Stomach (tissue), 9 donors: ENCODE measurements around the gene ROGDI. TPM values are rescaled to one million over a fixed set of nuclear protein-coding genes. Genes with fewer than 3 reads are reported as not detected.
A peak's percentile ranks its signal among the peaks of the same experiment; 100 is the strongest.

ENCODE experiments used
- DNase-seq, 2 donors: peaks; one replicate each; pipeline versions ENCODE4 v3.0.0 to v3.0.0-alpha.2; 2013 to 2019
- H3K27ac ChIP-seq, 5 donors: fragments of 200-600 bp in 4 of 5; sonication (generic) in 4 of 5; one replicate each; pipeline ENCODE4 v1.5.1; 2013 to 2019; ENCODE audit warnings: mild to moderate bottlenecking in 1 of 5, moderate library complexity in 1 of 5
- H3K27me3 ChIP-seq, 3 donors: fragments of 200-600 bp; sonication (generic); one replicate each; pipeline ENCODE4 v1.5.1; 2017 to 2019; ENCODE audit warnings: mixed run types in 1 of 3
- H3K36me3 ChIP-seq, 4 donors: fragments of 200-600 bp; sonication (generic); 1 replicate in 3 of 4; 2 replicates in 1 of 4; pipeline ENCODE4 v1.5.1; 2016 to 2019
- H3K4me1 ChIP-seq, 4 donors: fragments of 200-600 bp; sonication (generic); one replicate each; pipeline ENCODE4 v1.5.1; 2016 to 2019
- H3K4me3 ChIP-seq, 4 donors: fragments of 200-600 bp; sonication (generic) in 3 of 4; one replicate each; pipeline ENCODE4 v1.5.1; 2016 to 2019; ENCODE audit warnings: mild to moderate bottlenecking in 1 of 4
- H3K9me3 ChIP-seq, 4 donors: fragments of 200-600 bp; sonication (generic); one replicate each; pipeline ENCODE4 v1.5.1; 2016 to 2019
- EP300 ChIP-seq: sonication (generic); formaldehyde crosslinking; IDR thresholded peaks from one replicate; pipeline ENCODE4 v1.6.1; 2017; ENCODE audit warnings: antibody characterized with exemption
- POLR2A ChIP-seq, 4 donors: fragments of 450-650 bp; IDR thresholded peaks; one replicate each; pipeline ENCODE4 v1.6.1; 2016; ENCODE audit warnings: antibody characterized with exemption in 4 of 4, control low read depth in 2 of 4, mild to moderate bottlenecking in 1 of 4, moderate library complexity in 1 of 4
- POLR2AphosphoS5 ChIP-seq, 3 donors: sonication (generic); formaldehyde crosslinking; IDR thresholded peaks; one replicate each; pipeline ENCODE4 v1.6.1; 2016; ENCODE audit warnings: antibody characterized with exemption in 3 of 3
- WGBS, 5 donors: extraction: QIAGEN DNeasy Blood & Tissue Kit in 3 of 5; methylation state at CpG; one replicate each; pipeline versions ENCODE4 v1.1.5 to v1.1.7; 2013 to 2018; 5-methylcytosine and 5-hydroxymethylcytosine counted together
- intact Hi-C: fragments of 100-400 bp; cut with DNase I; formaldehyde crosslinking; loops from one replicate; pipeline ENCODE4 v1.15.1; 2023; ENCODE audit warnings: low total_unique reads
- polyA plus RNA-seq, 3 donors: library from polyadenylated mRNA; stranded (reverse); fragments of 200-250 nt; gene quantifications; one replicate each; pipeline ENCODE4 v1.2.3, GENCODE V29; 2013
- total RNA-seq, 5 donors: library from RNA; depleted of rRNA; stranded (reverse); fragments of >200 nt; gene quantifications; one replicate each; pipeline versions ENCODE4 v1.1.0 to v1.2.3, GENCODE V29; 2014 to 2016
- TF ChIP-seq, protein P1 (sequence below), 7 experiments: fragments of 450-650 bp in 4 of 7; fragments of 200-600 bp in 3 of 7; sonication (generic) in 3 of 7; IDR thresholded peaks; one replicate each; pipeline ENCODE4 v1.5.1; 2016 to 2019; ENCODE audit warnings: antibody characterized with exemption in 7 of 7, control low read depth in 2 of 7, mild to moderate bottlenecking in 1 of 7
- donor health status: healthy with polysubstance abuse.
- donor health status: Bipolar disorder and iron deficiency.
- donor health status: healthy.

The ROGDI gene
- total and polyA plus RNA-seq, 8 donors: 6.1 to 350 (median 45.8) TPM

GRCh38 chr16:4846503-4846900, 44.1 kb upstream of the ROGDI start:
- peak overlapping the region; percentile 77 to 96 (median 94) for H3K4me3 ChIP-seq
- peaks cover 29 to 42% (median 40%) of the 10 kb centered on the region in 4 donors for H3K36me3 ChIP-seq
- WGBS, 5 donors: 0 to 1% (median 0%) methylated on average over 14 to 27 of the region's 27 CpGs
- H3K27ac ChIP-seq: peak overlapping the region; percentile 97 to 99 (median 98)
- intact Hi-C loops: no loop called here
- peaks cover 31 to 61% (median 45%) of the 10 kb centered on the region in 4 donors for H3K4me1 ChIP-seq
- DNase-seq: peak; percentile 66 to 85
- no peaks in the 10 kb centered on the region for H3K27me3 ChIP-seq
- no peaks in the 10 kb centered on the region for H3K9me3 ChIP-seq
- TF ChIP-seq EP300 (no peak), POLR2AphosphoS5 (IDR thresholded peaks at IDR 0.05) (peak in 2 of 3 donors; percentile 43 to 54), POLR2A (IDR thresholded peaks at IDR 0.05) (peak in 1 of 4 donors; percentile 39)
- TF ChIP-seq, protein P1, sequence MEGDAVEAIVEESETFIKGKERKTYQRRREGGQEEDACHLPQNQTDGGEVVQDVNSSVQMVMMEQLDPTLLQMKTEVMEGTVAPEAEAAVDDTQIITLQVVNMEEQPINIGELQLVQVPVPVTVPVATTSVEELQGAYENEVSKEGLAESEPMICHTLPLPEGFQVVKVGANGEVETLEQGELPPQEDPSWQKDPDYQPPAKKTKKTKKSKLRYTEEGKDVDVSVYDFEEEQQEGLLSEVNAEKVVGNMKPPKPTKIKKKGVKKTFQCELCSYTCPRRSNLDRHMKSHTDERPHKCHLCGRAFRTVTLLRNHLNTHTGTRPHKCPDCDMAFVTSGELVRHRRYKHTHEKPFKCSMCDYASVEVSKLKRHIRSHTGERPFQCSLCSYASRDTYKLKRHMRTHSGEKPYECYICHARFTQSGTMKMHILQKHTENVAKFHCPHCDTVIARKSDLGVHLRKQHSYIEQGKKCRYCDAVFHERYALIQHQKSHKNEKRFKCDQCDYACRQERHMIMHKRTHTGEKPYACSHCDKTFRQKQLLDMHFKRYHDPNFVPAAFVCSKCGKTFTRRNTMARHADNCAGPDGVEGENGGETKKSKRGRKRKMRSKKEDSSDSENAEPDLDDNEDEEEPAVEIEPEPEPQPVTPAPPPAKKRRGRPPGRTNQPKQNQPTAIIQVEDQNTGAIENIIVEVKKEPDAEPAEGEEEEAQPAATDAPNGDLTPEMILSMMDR (IDR thresholded peaks at IDR 0.05): no peak

- Histone ChIP-seq H3K4me3 (no peak overlapping the region), H3K36me3 (peaks cover 70 to 97% (median 94%) of the 10 kb centered on the region in 4 donors), H3K9me3 (no peaks in the 10 kb centered on the region), H3K27ac (no peak overlapping the region), H3K27me3 (no peaks in the 10 kb centered on the region), H3K4me1 (peaks cover 9 to 21% (median 11%) of the 10 kb centered on the region in 4 donors)
- intact Hi-C loops: no loop called here
- TF ChIP-seq, protein P1 (IDR thresholded peaks at IDR 0.05): no peak
- no peak for TF ChIP-seq POLR2AphosphoS5 (IDR thresholded peaks at IDR 0.05)
- no peak for TF ChIP-seq POLR2A (IDR thresholded peaks at IDR 0.05)
- TF ChIP-seq EP300: no peak
- 74 to 78% (median 77%) methylated on average over 5 of the region's 5 CpGs for WGBS, 5 donors
- DNase-seq: no peak
These were observed 38.6 kb upstream of the ROGDI start for GRCh38 chr16:4840984-4841383.

GRCh38 chr16:4839942-4840341, 37.5 kb upstream of the ROGDI start:
- TF ChIP-seq POLR2AphosphoS5 (IDR thresholded peaks at IDR 0.05) (no peak), EP300 (no peak), POLR2A (IDR thresholded peaks at IDR 0.05) (no peak)
- TF ChIP-seq, protein P1 (IDR thresholded peaks at IDR 0.05): no peak
- Histone ChIP-seq H3K9me3 (no peaks in the 10 kb centered on the region), H3K27me3 (no peaks in the 10 kb centered on the region), H3K4me3 (no peak overlapping the region), H3K36me3 (peaks cover 69 to 100% (median 97%) of the 10 kb centered on the region in 4 donors), H3K4me1 (peaks cover 0 to 11% (median 1%) of the 10 kb centered on the region in 4 donors), H3K27ac (no peak overlapping the region)
- DNase-seq: no peak
- 86 to 90% (median 86%) methylated on average over 5 of the region's 5 CpGs for WGBS, 5 donors
- intact Hi-C loops: no loop called here

- WGBS, 5 donors: 83 to 90% (median 88%) methylated on average over 13 of the region's 13 CpGs
- H3K36me3 ChIP-seq: peaks cover 55 to 97% (median 89%) of the 10 kb centered on the region in 4 donors
These were observed 35.5 kb upstream of the ROGDI start for GRCh38 chr16:4837733-4838501.

More at GRCh38 chr16:4837733-4838501, 35.5 kb upstream of the ROGDI start:
- no peak overlapping the region for H3K4me3 ChIP-seq
- TF ChIP-seq POLR2AphosphoS5 (IDR thresholded peaks at IDR 0.05): no peak
- TF ChIP-seq EP300: no peak
- TF ChIP-seq, protein P1 (IDR thresholded peaks at IDR 0.05): no peak
- no peak for TF ChIP-seq POLR2A (IDR thresholded peaks at IDR 0.05)
- H3K27me3 ChIP-seq: no peaks in the 10 kb centered on the region
- no peak for DNase-seq
- H3K27ac ChIP-seq: no peak overlapping the region
- H3K9me3 ChIP-seq: no peaks in the 10 kb centered on the region
- peaks cover 8 to 18% (median 14%) of the 10 kb centered on the region in 4 donors for H3K4me1 ChIP-seq
- intact Hi-C loops: no loop called here
